Activated CD4-positive, alpha-beta T cell treated with anti-CD3 and anti-CD28 coated beads for 4 hours (primary cell): ENCODE results near the gene COL11A1.

Source experiments
- DNase-seq, 2 donors: peaks; one replicate each; pipeline ENCODE4 v3.0.0-alpha.2; 2020

Gene COL11A1

GRCh38 chr1:102897557-102897956, 210.8 kb downstream of the COL11A1 start:
- no peak for DNase-seq

DNA sequence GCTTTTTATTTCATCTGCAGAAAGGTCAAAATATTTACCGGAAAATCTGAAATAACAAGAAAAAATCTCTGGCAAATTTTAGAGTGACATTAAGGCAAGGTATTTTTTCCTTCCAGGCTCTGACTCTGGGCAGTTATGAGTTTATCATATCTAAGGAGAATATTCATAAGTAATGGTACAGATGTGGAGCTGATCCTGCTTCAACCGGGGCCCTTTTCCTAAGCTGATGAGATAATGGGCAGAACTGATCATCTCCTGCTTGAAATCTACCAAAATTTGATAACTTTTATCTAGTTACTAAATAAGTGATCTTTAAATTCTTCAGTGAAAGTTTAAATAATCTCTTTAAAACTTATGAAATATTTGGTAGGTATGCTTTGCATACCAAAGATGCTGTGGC, 211.6 kb downstream of the COL11A1 start:
- no peak for DNase-seq

DNA sequence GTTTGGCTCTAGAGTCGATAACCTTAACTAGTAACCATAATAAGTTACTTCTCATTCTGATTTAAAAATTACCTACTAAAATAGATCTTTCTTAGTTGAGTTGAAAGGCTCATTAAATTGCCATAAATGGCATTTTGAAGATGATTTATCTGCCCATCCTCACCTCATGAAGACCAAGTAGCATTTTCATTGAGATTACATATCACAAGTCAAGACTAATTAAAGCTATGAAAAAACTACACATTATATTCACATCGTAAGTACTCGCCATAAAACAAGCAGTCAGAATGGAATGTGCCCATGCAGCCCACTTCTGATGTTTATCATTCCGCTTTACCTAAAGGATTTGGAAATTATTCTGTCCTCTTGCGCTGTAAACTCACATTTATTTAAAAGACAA, 212.0 kb downstream of the COL11A1 start:
- no peak for DNase-seq

GRCh38 chr1:102891868-102892625, 216.3 kb downstream of the COL11A1 start:
- no peak for DNase-seq

DNA sequence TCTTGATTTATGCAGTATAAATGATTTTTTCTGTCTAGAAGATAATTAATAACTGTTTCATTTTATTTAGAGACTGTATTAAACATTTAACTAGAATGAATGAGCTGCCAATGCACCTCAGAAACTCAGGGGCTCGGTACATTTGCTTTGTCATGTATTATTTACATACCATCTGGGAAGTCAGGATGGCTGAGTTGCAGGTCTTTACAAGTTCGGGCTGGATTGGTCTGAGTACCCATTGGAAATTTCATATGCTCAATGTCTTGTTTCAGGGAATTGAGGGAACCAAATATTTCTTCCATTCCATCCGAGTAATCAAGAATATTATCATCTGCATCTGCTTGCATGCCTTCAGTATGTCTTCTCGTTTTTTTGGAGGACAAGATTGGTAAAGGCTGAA, 221.7 kb downstream of the COL11A1 start:
- DNase-seq = no peak

DNA sequence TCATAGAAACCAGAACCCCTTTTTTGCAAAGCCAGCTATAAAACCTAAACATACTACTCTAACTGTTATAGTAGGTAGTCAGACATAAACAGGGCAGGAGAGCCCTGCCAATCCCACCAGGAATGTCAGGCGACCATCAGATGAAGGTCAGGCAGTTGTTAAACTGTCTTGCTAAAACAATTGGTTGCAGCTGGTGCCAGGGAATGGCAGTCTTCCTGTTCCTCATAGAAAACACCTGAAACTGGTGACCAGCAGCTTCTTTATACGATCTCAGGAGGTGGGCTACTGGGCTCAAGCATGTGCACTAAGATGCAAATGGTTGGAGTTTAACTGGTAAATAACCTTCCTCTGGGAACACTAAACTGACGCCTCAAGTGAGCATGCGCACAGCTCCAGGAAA, 224.1 kb downstream of the COL11A1 start:
- DNase-seq = no peak

GRCh38 chr1:102879439-102879993, 228.8 kb downstream of the COL11A1 start:
- no peak for DNase-seq

GRCh38 chr1:102875756-102876155, 232.6 kb downstream of the COL11A1 start:
- no peak for DNase-seq

DNA sequence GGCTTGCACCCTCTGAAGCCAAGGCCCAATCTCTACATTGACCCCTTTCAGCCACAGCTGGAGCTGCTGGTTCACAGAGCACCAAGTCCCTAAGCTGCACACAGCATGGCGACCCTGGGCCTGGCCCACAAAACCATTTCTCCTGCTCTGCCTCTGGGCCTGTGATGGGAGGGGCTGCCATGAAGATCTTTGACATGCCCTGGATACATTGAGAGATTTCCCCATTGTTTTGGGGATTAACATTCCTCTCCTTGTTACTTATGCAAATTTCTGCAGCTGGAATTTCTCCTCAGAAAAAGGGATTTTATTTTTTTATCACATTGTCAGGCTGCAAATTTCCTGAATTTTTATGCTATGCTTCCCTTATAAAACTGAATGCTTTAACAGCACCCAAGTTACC, 235.8 kb downstream of the COL11A1 start:
- no peak for DNase-seq

- no peak for DNase-seq
Observed at GRCh38 chr1:102872097-102872496, 236.2 kb downstream of the COL11A1 start.

DNA sequence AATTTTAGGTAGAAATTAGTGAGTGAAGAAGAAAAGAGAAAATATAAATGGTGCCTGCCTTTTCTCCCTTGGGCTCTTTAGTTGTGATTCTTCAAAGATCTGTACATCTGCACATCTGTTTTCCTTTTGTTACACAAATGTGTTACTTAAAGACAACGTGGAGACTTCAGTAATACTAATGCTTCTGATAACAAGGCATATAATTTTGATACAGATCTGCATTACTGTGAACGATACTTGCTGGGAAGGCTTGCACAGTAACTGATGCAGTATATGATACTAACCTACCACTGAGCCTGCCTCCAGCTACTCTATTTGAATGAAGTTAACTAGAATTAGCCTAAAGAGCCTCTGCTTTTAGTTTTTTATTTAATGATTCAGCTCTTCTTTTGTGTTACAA, 244.6 kb downstream of the COL11A1 start:
- no peak for DNase-seq

- no peak for DNase-seq
Observed at GRCh38 chr1:102861247-102861646, 247.1 kb downstream of the COL11A1 start.

DNA sequence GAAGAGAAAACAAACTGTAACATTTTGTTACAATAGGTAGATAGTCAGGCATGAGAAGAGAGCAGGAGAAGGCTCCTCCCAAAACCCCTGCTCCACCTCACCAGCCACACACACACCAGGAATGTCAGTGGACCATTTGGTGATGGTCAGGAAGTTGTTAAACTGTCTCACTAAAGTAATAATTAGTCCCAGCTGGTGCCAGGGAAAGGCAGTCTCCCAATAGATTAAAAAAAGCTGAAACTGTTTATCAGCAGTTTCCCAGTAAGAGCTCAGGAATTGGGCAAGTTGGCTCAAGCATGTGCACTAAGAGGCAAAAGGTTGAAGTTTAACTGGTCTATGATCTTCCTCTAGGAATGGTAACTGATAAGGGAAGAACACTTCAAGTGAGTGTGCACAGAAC, 249.6 kb downstream of the COL11A1 start:
- no peak for DNase-seq

DNA sequence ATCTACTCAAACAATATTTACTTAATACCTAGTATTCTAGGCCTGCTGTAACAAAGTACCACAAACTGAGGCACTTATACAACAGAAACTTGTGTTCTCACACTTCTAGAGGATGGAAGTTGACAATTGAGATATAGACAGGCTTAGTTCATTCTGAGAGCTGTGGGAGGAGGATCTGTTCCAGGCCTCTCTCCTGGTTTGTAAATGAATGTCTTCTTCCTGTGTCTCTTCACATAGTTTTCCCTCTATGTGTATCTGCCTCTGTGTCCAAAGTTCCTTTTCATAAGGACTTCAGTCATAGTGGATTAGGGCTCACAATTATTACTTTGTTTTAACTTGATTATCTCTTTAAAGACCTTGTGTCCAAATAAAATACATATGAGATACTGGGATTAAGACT, 251.1 kb downstream of the COL11A1 start:
- no peak for DNase-seq

DNA sequence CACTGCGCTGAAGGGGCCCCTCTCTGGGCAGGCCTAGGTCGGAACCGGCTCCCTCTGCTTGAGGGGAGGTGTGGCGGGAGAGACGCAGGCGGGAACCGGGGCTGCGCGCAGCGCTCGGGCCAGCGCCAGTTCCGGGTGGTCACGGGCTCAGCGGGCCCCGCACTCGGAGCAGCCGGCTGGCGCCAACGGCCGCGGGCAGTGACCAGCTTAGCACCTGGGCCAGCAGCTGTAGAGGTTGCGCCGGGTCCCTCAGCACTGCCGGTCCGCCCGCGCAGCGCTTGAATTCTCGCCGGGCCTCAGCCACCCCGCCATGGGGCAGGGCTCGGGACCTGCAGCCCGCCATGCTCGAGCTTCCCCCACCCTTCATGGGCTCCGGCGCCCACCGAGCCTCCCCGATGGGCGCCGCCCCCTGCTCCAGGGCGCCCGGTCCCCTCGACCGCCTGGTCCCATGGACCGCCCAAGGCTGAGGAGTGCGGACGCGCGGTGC, 254.6 kb downstream of the COL11A1 start:
- no peak for DNase-seq

DNA sequence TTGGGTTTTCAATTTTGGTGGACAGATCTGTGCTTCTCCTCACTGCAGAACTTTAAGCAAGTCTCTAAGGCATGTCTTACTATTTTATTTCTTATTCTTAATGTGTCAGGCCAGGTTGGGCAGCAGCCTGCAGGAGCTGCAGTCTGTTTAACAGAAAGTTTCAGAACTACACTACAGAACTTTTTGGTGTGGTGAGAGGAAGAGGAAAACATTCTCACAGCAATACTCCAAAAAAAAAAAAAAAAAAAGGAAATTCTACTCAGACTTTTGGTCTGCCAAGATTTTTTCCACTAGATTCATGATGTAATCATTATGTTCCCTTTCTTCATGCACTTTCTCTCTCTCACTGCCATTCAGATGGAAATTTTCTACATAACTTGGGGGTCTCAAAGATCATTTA, 255.2 kb downstream of the COL11A1 start:
- no peak for DNase-seq

GRCh38 chr1:102852613-102853012, 255.7 kb downstream of the COL11A1 start:
- DNase-seq = no peak

DNA sequence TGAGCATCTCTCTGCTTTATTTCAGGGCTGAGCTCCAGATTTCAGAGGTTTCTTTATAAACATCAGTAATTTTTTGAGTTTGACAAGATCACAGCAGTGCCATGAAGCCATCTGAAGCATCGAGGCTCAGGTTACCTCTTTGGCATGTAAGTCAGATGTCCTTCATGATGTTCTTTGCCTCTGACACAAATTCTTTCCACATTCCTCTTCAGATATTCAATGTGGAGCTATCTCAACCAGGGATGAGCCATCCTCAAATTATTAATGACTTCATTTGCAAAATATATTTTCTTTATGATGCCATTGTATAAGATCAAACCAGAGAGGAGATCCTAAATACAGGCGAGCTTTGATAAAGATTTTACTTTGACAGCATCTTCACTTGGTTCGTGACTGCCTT, 256.7 kb downstream of the COL11A1 start:
- DNase-seq = no peak

- DNase-seq = no peak
Observed at GRCh38 chr1:102842606-102843005, 265.7 kb downstream of the COL11A1 start.

GRCh38 chr1:102840741-102841140, 267.6 kb downstream of the COL11A1 start:
- DNase-seq = no peak

GRCh38 chr1:102838016-102838415, 270.3 kb downstream of the COL11A1 start:
- DNase-seq = no peak

DNA sequence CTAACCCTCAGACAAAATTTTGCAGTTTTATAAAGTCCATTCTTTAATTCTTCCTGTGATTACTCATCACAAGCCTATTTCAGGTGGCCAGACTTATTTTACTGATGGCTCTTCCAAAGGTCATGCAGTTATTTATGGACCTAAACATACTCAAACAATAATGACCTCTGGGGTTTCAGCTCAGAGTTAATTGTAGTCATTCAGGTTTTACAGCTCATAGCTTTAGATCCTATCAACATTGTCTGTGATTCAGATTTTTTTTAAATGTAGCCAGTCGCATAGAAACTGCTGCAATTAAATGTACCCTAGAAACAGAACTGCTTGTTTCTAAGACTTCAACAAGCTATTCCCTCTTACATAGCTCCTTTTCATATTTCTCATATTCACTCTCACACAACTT, 270.8 kb downstream of the COL11A1 start:
- no peak for DNase-seq

- no peak for DNase-seq
Observed at GRCh38 chr1:102836991-102837390, 271.3 kb downstream of the COL11A1 start.

GRCh38 chr1:102834688-102835320, 273.5 kb downstream of the COL11A1 start:
- DNase-seq = no peak
